Measurements from ENCODE around the gene NAA15.

DNA sequence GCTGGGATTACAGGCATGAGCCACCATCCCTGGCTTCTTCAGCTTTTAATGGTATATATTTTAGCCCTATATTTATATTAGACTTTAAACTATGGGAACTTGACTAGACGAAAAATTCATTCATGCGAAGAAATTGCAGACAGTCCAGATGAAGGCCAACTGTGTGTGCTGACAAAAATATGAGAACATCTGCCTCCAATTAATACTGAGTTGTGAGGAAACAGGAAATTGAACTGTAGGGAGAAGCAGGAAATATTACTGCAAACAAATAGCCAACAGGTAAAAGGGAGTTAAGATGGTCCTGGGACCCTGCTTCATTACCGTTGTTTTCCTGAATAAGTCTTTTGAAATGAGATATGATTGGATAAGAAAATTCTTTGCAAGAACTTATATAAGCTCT lies 47.6 kb upstream of the NAA15 start:
- TF ChIP-seq, protein P1, sequence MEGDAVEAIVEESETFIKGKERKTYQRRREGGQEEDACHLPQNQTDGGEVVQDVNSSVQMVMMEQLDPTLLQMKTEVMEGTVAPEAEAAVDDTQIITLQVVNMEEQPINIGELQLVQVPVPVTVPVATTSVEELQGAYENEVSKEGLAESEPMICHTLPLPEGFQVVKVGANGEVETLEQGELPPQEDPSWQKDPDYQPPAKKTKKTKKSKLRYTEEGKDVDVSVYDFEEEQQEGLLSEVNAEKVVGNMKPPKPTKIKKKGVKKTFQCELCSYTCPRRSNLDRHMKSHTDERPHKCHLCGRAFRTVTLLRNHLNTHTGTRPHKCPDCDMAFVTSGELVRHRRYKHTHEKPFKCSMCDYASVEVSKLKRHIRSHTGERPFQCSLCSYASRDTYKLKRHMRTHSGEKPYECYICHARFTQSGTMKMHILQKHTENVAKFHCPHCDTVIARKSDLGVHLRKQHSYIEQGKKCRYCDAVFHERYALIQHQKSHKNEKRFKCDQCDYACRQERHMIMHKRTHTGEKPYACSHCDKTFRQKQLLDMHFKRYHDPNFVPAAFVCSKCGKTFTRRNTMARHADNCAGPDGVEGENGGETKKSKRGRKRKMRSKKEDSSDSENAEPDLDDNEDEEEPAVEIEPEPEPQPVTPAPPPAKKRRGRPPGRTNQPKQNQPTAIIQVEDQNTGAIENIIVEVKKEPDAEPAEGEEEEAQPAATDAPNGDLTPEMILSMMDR (IDR thresholded peaks at IDR 0.05), result no peak
- TF ChIP-seq EP300 (IDR thresholded peaks at IDR 0.05) (no peak), POLR2A (IDR thresholded peaks at IDR 0.05) (no peak)

Data from tibial nerve (tissue), 4 donors.